G401.6 (cell line): ENCODE measurements around the gene MMAB.

ENCODE experiments used
- FAIRE-seq: peaks from 2 replicates; lab custom pipeline; 2012; peaks lifted over from hg19 to GRCh38; lab: Jason Lieb, UNC

Gene MMAB

GRCh38 chr12:109504068-109504467 lies 69.2 kb downstream of the MMAB start:
- no peak for FAIRE-seq
